Uterus (tissue), 4 donors: ENCODE measurements around the gene SLC22A16. TPM values are rescaled to one million over a fixed set of nuclear protein-coding genes. Genes with fewer than 3 reads are reported as not detected.

Experiments used
- DNase-seq, 2 donors: peaks; one replicate each; pipeline ENCODE4 v3.0.0-alpha.2; 2019 to 2020
- H3K27ac ChIP-seq, 2 donors: fragments of 200-600 bp; sonication (generic); 1 replicate in 1 of 2; 2 replicates in 1 of 2; pipeline ENCODE4 v1.5.1; 2016 to 2018
- H3K27me3 ChIP-seq, 2 donors: fragments of 200-600 bp; sonication (generic); one replicate each; pipeline ENCODE4 v1.5.1; 2018 to 2019; ENCODE audit warnings: control low read depth in 1 of 2
- H3K36me3 ChIP-seq, 2 donors: fragments of 200-600 bp; sonication (generic); one replicate each; pipeline ENCODE4 v1.5.1; 2019; ENCODE audit warnings: control low read depth in 1 of 2
- H3K4me1 ChIP-seq, 2 donors: fragments of 200-600 bp; sonication (generic); one replicate each; pipeline ENCODE4 v1.5.1; 2018 to 2019; ENCODE audit warnings: control low read depth in 1 of 2
- H3K4me3 ChIP-seq, 2 donors: fragments of 200-600 bp; sonication (generic); 1 replicate in 1 of 2; 2 replicates in 1 of 2; pipeline ENCODE4 v1.5.1; 2018 to 2019; ENCODE audit warnings: mild to moderate bottlenecking in 1 of 2
- H3K9me3 ChIP-seq, 2 donors: fragments of 200-600 bp; sonication (generic); one replicate each; pipeline ENCODE4 v1.5.1; 2019; ENCODE audit warnings: control low read depth in 1 of 2
- CTCF ChIP-seq, 4 experiments: fragments of 200-600 bp in 2 of 4; fragments of 450-650 bp in 2 of 4; sonication (generic) in 2 of 4; IDR thresholded peaks; one replicate each; pipeline ENCODE4 v1.5.1; 2016 to 2019; ENCODE audit warnings: antibody characterized with exemption in 4 of 4, mild to moderate bottlenecking in 2 of 4, moderate library complexity in 1 of 4
- POLR2A ChIP-seq, 2 donors: fragments of 450-650 bp; IDR thresholded peaks; one replicate each; pipeline ENCODE4 v1.6.1; 2016; ENCODE audit warnings: antibody characterized with exemption in 2 of 2, mild to moderate bottlenecking in 1 of 2, moderate library complexity in 1 of 2
- intact Hi-C: fragments of 100-400 bp; cut with DNase I; formaldehyde crosslinking; loops from one replicate; pipeline ENCODE4 v1.15.1; 2023; ENCODE audit warnings: low total_unique reads
- total RNA-seq, 4 donors: library from RNA; depleted of rRNA in 3 of 4; stranded (reverse); fragments of >200 nt in 3 of 4; gene quantifications; one replicate each; pipeline versions ENCODE4 v1.1.0 to v1.2.4, GENCODE V29; 2014 to 2023
- donor health status: DM: yes; HTN: yes; CAD: no.

SLC22A16 gene
- total RNA-seq, 4 donors from 2014 or later = 2.9 to 10.8 TPM; not detected in 2

- Histone ChIP-seq H3K36me3 (no peaks in the 10 kb centered on the region), H3K4me1 (no peaks in the 10 kb centered on the region), H3K27ac (no peak overlapping the region), H3K9me3 (no peaks in the 10 kb centered on the region), H3K27me3 (no peaks in the 10 kb centered on the region), H3K4me3 (no peak overlapping the region)
- TF ChIP-seq CTCF (IDR thresholded peaks at IDR 0.05) = no peak
- TF ChIP-seq POLR2A (IDR thresholded peaks at IDR 0.05) = no peak
- no peak for DNase-seq
- intact Hi-C loops = no loop called here
Observed at GRCh38 chr6:110471726-110472365, 4.6 kb downstream of the SLC22A16 start.

GRCh38 chr6:110468731-110469130 is 7.7 kb downstream of the SLC22A16 start:
- no peaks in the 10 kb centered on the region for H3K36me3 ChIP-seq
- H3K27me3 ChIP-seq = no peaks in the 10 kb centered on the region
- DNase-seq = no peak
- TF ChIP-seq POLR2A (IDR thresholded peaks at IDR 0.05) = no peak
- no peak for TF ChIP-seq CTCF (IDR thresholded peaks at IDR 0.05)
- no peak overlapping the region for H3K27ac ChIP-seq
- no peaks in the 10 kb centered on the region for H3K4me1 ChIP-seq
- no peaks in the 10 kb centered on the region for H3K9me3 ChIP-seq
- intact Hi-C loops = no loop called here
- H3K4me3 ChIP-seq = no peak overlapping the region

GRCh38 chr6:110467566-110468140 is 8.8 kb downstream of the SLC22A16 start:
- Histone ChIP-seq H3K27me3 (no peaks in the 10 kb centered on the region), H3K4me1 (no peaks in the 10 kb centered on the region), H3K4me3 (no peak overlapping the region), H3K27ac (no peak overlapping the region), H3K9me3 (peaks cover 0 to 7% of the 10 kb centered on the region in 2 donors), H3K36me3 (no peaks in the 10 kb centered on the region)
- intact Hi-C loops = no loop called here
- DNase-seq = no peak
- no peak for TF ChIP-seq POLR2A (IDR thresholded peaks at IDR 0.05)
- TF ChIP-seq CTCF (IDR thresholded peaks at IDR 0.05) = no peak

- Histone ChIP-seq H3K27ac (no peak overlapping the region), H3K9me3 (peaks cover 0 to 16% of the 10 kb centered on the region in 2 donors), H3K4me1 (no peaks in the 10 kb centered on the region), H3K4me3 (no peak overlapping the region), H3K36me3 (no peaks in the 10 kb centered on the region), H3K27me3 (no peaks in the 10 kb centered on the region)
- DNase-seq = no peak
- intact Hi-C loops = no loop called here
- TF ChIP-seq CTCF (IDR thresholded peaks at IDR 0.05) (no peak), POLR2A (IDR thresholded peaks at IDR 0.05) (no peak)
Observed at GRCh38 chr6:110462884-110463481, 13.4 kb downstream of the SLC22A16 start.

- no peaks in the 10 kb centered on the region for H3K36me3 ChIP-seq
- H3K27ac ChIP-seq = no peak overlapping the region
- no peak for DNase-seq
- intact Hi-C loops = no loop called here
- peaks cover 0 to 16% of the 10 kb centered on the region in 2 donors for H3K9me3 ChIP-seq
- TF ChIP-seq POLR2A (IDR thresholded peaks at IDR 0.05) (no peak), CTCF (IDR thresholded peaks at IDR 0.05) (no peak)
- H3K27me3 ChIP-seq = no peaks in the 10 kb centered on the region
- no peak overlapping the region for H3K4me3 ChIP-seq
- no peaks in the 10 kb centered on the region for H3K4me1 ChIP-seq
Observed at GRCh38 chr6:110461376-110461775, 15.0 kb downstream of the SLC22A16 start.
